Upper lobe of left lung (tissue), 4 donors: ENCODE measurements around the gene C2orf49.

ENCODE experiments used
- EP300 ChIP-seq, 4 donors: sonication (generic); formaldehyde crosslinking; IDR thresholded peaks; one replicate each; pipeline ENCODE4 v1.5.1; 2017; ENCODE audit warnings: antibody characterized with exemption in 4 of 4, control low read depth in 2 of 4
- POLR2A ChIP-seq, 4 donors: fragments of 450-650 bp; IDR thresholded peaks; one replicate each; pipeline ENCODE4 v1.5.1; 2016 to 2017; ENCODE audit warnings: antibody characterized with exemption in 4 of 4, mild to moderate bottlenecking in 2 of 4
- POLR2AphosphoS5 ChIP-seq, 2 donors: sonication (generic); formaldehyde crosslinking; IDR thresholded peaks; one replicate each; pipeline ENCODE4 v1.5.1; 2017; ENCODE audit warnings: antibody characterized with exemption in 2 of 2
- TF ChIP-seq, protein P1 (sequence below), 6 experiments: fragments of 450-650 bp in 4 of 6; fragments of 200-600 bp in 2 of 6; sonication (generic) in 2 of 6; IDR thresholded peaks; one replicate each; pipeline ENCODE4 v1.5.1; 2016 to 2019; ENCODE audit warnings: antibody characterized with exemption in 6 of 6

DNA sequence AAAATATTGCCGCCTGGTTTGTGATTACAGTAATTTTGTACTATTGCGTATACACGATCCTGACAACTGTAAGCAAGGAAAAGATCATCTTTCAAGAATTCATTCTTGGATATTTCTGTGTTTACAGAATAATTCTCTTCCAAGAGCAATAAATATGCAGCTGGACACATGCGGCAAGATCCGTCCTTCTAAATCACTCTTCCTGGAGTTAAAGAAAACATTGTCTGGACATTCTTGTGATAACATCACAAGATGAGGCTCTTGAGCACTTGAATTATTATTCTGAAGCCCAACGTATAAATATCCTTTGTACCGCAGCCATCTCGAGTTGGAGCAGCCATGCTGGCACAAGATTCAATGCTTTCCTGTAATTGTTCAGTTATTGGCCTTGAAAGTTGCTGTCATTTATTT, 51.6 kb downstream of the C2orf49 start:
- TF ChIP-seq, protein P1, sequence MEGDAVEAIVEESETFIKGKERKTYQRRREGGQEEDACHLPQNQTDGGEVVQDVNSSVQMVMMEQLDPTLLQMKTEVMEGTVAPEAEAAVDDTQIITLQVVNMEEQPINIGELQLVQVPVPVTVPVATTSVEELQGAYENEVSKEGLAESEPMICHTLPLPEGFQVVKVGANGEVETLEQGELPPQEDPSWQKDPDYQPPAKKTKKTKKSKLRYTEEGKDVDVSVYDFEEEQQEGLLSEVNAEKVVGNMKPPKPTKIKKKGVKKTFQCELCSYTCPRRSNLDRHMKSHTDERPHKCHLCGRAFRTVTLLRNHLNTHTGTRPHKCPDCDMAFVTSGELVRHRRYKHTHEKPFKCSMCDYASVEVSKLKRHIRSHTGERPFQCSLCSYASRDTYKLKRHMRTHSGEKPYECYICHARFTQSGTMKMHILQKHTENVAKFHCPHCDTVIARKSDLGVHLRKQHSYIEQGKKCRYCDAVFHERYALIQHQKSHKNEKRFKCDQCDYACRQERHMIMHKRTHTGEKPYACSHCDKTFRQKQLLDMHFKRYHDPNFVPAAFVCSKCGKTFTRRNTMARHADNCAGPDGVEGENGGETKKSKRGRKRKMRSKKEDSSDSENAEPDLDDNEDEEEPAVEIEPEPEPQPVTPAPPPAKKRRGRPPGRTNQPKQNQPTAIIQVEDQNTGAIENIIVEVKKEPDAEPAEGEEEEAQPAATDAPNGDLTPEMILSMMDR (IDR thresholded peaks at IDR 0.05) = no peak
- TF ChIP-seq POLR2A (IDR thresholded peaks at IDR 0.05) (no peak), POLR2AphosphoS5 (IDR thresholded peaks at IDR 0.05) (no peak), EP300 (IDR thresholded peaks at IDR 0.05) (no peak)
